Stimulated activated CD4-positive, alpha-beta T cell treated with anti-CD3 and anti-CD28 coated beads, Interleukin-15, amount 100 ng/mL, for 24 hours (primary cell): ENCODE data around the gene KDF1.
A peak's percentile ranks its signal among the peaks of the same experiment; 100 is the strongest.
"Not testable (repeated sequence)": the region's sequence is repeated elsewhere in the genome, so short reads cannot be mapped to it uniquely, and the experiment has no call there.

Experiments
- DNase-seq: peaks from one replicate; pipeline ENCODE4 v3.0.0-alpha.2; 2020

KDF1 gene

DNA sequence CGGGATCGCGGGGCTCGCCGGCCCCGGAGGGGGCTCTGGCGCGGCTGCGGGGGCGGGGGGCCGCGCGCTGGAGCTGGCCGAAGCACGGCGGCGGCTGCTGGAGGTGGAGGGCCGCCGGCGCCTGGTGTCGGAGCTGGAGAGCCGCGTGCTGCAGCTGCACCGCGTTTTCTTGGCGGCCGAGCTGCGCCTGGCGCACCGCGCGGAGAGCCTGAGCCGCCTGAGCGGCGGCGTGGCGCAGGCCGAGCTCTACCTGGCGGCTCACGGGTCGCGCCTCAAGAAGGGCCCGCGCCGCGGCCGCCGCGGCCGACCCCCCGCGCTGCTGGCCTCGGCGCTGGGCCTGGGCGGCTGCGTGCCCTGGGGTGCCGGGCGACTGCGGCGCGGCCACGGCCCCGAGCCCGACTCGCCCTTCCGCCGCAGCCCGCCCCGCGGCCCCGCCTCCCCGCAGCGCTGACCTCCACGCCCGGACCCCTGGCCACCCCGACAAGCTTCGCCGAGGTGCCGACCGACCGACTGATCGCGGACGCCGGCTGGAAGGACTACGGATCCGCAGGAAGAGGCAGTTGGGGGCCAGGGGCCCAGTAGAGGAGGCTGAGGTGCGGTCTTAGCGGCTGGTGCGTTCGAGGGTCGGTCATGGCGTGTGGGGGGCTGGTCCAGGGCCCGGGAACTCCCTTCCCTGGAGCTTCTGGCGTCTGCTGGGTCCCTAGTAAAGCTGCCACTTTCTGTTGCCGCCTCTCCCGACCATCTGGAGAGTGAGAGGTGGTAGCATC is 33.9 kb upstream of the KDF1 start:
- peak; percentile 50 for DNase-seq

DNA sequence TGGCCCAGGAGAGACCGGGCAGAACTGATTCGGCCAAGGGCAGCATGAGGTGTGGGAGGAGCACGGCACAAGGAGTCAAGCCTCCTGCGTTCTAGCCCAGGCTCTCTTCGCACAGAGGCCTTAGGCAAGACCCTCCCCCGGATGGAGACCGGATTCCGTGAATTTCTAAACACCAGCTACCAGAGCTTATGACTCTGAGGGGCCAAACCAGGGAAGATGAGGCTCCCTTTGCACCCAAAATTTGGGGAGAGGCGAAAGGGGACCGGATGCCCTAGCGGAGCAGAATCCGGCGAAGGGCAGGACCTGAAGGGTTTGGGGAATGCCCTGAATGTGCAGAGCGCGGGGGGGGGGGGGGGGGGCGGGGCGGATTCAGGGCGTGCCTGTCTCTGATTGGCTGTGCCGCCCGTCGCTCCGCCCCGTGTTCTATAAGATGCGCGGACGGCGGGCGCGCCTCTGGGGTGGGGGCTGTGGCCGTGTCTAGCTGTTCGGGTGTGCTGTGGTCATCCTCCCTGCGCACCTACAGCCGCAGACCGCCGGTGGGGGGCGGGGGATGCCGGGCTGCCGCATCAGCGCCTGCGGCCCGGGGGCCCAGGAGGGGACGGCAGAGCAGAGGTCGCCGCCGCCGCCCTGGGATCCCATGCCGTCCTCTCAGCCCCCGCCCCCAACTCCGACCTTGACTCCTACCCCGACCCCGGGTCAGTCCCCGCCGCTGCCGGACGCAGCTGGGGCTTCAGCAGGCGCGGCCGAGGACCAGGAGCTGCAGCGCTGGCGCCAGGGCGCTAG is 33.2 kb upstream of the KDF1 start, which contains the start of gene TRNP1:
TSS of gene TRNP1 (plus strand) at position 456 of the 783 bp plus-strand sequence. CDS start at position 551, 95 bp downstream.
- DNase-seq: peak; percentile 83

DNA sequence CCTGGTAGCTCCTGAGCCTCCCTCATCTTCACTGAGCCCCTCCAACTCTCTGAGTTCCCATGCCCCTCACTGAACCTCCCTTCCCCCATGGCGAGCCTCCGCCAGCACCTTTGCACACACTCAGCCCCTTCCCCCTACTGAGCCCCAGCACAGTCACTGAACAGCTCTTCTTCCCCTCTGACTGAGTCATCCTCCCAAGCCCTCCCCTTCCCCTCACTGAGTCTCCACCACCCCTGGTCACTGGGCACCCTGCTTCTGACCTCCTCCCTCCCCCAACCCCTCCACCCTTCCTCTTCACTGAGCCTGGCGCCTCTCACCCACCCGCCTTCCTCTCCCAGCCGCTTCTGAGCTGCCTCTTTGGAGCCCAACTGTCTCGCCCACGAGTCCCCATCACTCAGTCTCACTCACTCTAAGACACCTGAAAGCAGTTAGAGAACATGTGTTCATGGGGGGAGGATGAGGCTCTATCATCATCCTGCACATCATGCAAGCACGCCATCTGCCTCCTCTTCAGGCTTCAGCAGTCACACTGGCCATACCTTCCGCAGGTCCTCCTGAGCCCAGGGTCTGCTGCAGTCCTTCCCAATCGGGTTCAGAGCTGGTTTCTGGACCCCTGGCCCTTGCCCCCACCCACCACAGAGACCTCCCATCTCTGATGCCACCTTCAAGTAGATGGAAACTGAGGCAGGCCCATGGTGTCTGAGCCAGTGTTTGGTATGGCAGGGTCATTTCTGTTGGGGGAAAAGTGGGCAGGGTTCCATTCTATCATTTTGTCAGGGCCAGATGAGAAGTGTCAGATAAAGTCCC is 31.2 kb upstream of the KDF1 start:
- peak; percentile 20 for DNase-seq

DNA sequence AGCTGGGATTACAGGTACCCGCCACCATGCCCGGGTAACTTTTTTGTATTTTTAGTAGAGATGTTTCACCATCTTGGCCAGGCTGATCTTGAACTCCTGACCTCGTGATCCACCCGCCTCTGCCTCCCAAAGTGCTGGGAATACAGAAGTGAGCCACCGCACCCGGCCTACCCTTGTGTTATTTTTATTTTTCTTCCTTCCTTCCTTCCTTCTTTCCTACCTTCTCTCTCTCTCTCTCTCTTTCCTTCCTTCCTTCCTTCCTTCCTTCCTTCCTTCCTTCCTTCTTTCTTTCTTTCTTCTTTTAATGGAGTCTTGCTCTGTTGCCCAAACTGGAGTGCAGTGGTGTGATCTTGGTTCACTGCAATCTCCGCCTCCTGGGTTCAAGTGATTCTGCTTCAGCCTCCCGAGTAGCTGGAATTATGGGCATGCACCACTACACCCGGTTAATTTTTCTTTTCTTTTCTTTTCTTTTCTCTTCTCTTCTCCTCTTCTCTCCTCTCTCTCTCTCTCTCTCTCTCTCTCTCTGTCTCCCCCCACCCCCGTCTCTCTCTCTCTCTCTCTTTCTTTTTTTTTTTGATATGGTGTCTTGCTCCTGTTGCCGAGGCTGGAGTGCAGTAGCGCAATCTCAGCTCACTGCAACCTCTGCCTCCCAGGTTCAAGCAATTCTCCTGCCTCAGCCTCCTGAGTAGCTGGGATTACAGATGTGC is 29.3 kb upstream of the KDF1 start:
- not testable (repeated sequence) for DNase-seq

DNA sequence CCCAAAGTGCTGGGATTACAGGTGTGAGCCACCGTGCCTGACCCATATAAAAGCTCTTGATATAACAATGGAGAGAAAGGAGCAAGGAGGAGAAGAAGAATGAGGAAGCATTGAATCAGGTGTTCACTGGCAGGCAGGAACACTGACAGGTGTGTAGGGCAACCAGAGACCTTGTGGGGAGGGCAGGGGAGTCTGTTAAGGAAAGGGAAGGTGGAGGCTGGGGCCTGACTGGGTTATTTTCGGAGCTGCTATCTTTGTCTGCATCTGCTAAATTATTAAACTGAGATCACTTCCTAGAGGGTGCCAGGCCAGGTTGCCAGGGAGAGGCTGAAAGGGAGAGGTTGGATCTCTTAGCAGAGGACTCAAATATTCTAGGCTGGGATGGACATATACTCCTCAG is 26.4 kb upstream of the KDF1 start:
- no peak for DNase-seq

DNA sequence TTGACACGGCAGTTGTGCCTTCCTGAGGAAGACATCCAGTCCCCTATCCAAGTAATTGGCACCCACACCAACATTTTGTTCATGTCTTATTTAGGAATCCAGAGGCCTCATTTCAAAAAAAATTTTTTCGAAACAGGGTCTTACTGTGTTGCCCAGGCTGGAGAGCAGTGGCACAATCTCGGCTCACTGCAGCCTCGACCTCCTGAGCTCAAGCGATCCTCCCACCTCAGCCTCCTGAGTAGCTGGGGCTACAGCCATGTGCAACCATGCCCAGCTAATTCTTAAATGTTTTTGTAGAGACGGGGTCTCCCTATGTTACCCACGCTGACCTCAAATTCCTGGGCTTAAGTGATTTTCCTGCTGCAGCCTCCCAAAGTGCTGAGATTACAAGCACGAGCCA is 24.0 kb upstream of the KDF1 start:
- DNase-seq: no peak

DNA sequence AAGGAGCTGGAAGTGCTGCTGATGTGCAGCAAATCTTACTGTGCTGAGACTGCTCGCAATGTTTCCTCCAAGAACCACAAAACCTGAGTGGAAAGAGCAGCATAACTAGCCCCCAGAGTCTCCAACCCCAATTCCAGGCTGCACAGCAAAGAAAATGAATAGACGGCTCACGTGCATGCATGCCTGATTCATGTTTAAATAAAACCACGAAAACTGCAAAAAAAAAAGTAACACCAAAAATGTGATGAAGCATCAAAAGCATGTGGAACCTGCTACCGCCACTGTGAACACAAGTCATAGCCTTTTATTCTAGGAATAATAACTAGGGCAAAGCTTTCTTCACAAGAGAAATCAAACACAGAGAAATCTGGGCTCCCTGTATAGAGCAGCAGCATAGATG is 23.6 kb upstream of the KDF1 start:
- DNase-seq: no peak

DNA sequence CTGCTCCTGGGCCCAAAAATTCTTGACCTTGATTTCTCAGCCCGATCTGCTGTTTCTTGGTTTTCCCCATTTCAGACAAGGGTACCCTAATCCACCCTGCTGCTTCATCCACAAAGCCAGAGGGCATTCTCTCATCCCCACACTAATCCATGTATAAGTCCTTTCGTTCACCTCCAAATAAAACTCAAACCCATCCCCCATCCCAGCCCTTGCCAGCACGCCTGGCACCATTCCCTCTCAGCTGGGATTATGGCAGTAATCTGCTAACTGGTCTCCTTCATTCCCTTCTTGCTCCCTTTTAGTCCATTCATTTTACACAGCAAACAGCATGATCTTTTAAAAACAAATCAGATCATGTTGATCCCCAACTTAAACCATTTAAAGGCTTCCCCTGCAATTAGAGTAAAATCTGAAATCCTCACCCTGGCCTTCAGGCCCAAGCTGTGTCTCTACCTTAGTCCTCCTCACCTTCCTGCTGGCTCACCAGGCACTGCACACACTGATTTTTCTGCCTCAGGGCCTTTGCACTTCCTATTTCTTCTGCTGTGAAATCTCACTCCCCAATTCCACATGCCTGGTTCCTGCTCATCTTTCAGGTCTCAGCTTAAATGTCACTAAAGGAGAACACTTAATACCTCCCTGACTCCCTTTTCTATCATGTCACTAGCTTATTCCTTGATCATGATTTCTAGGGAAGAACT is 21.0 kb upstream of the KDF1 start:
- no peak for DNase-seq

DNA sequence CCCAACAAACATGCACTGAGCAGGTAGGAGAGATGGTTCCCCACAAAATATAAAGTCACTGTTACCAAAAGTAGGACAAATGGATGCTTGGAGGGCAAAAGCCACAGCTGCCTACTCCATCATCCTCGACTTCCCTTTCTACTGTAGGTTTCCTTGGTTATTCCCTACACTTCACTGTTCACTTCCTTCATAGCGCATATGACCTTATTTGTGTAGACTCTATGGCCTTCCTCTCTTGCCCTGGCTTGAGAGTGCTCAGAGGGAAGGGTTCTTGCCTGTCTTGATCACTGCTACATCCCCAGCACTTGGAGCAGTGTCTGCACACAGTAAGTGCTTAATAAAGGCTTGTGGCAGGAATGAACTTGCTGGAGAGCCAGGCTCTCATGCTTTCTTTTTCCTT is 18.6 kb upstream of the KDF1 start:
- no peak for DNase-seq

DNA sequence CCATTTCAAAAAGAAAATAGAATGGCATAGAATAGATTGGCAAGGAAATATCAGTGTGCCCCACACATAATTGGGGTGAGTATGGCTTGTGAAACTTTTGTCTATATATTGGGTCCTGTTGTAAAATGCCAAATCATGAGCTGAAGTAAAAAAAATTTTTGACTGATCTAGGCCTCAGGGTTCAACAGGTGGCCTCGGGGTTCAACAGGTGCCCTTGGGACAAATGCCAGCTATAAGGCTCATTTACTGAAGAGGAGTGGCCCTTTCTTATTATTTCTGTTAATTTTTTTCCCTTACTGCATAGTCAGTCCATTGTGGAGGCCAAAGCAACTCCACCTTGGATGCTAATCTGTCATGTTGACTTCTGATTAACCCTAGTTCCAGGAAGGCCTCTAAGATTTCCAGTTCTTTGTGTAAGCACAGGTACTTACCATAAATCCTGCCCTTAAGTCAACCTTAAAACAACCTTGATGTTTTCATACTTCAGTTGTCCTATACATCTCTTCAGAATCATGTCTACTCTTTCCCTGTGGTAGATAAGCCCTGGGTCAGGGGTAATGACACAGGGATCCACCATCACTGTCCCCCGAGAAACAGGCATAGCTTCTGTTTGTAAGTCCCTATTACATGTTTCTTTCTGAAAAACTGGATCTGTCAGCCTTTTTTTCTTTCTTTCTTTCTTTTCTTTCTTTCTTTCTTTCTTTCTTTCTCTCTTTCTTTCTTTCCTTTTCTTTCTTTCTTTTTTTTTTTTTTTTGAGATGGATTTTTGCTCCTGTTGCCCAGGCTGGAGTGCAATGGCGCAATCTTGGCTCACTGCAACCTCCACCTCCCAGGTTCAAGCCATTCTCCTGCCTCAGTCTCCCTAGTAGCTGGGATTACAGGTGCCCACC is 16.6 kb upstream of the KDF1 start:
- no peak for DNase-seq

DNA sequence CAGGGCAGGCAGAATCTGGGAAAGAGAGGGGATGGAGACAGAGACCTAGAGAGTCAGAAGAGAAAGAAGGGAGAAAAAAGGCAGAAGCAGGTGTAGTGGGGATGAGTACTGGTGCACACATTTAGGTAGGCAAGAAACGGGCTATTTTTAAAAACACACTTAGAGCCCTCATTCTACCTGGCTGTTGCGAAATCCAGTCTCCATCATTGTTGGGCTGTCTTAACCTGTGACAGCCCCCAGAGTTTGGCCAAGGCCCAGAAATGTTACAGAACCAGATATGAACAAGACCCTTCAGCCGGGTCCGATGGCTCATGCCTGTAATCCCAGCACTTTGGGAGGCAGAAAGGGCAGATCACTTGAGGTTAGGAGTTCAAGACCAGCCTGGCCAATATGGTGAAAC is 12.6 kb upstream of the KDF1 start:
- no peak for DNase-seq

DNA sequence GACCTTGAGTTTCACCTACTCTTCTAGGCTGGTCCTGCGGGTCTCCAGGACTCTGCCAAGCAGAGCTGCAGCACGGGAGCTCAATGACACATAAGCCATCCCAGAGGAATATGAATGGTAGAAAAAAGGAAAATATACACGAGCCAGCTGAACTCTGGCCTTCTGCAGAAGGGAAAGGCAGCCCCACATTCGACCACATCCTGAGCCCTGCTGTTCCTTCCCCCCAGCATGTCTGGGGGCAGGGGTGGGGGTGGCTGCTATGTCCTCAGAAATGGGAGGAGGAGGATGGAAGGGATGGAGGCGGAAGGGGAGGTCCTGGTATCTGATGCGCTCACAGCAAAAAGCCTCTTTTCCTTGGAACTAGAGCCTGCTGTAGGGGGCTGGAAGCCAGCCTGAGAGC is 12.1 kb upstream of the KDF1 start:
- no peak for DNase-seq

DNA sequence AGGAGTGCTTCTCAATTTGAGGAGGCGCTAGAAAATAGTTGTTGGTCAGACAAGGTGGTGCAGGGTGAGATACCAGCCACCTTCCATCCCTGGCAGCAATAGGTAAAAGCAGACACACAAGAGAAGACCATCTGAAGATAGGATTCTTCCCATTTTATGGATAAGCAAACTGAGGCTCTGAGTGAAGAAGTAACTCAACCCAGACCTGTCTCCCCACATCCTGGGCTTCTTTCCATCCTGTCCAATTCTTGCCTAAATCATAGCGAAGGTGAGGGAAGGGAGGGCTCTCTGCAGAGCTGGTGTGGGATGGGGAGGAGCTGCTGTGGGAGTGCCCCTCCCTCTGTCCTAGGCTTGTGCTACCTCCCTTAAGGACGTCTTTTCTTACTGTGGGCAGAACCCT is 11.3 kb upstream of the KDF1 start:
- DNase-seq: no peak

DNA sequence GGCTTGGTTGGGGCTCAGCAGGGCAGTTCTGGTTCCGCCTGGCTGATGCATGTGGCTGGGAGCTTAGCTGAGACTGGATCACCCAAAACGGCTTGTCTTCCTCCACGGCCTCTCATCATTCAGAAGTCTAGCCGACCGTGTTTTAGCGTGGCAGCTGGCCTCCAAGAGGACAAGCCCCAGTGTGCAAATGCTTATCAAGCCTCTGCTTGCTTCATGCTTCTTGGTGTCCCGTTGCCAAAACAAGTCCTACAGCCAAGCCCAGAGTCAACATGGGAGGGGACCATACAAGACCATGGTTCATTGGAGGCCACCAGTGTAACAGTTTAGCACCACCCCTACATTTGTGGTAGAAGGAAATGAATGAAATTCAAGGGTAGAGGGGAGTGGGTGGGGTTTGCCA is 10.5 kb upstream of the KDF1 start:
- no peak for DNase-seq

DNA sequence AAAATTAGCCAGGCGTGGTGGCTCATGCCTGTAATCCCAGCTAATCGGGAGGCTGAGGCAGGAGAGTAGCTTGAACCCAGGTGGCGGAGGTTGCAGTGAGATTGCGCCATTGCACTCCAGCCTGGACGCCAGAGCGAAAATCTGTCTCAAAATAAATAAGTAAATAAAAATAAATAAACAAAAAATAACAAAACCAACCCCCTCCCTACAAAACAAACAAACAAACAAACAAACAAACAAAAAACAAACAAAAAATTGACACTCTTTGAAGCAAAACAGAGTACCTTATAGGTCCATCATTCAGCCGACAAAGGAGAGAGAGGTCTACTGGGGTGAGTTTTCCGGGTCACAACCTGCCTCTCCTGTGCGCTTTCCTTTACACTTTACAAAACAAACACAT is 5.4 kb upstream of the KDF1 start:
- DNase-seq: no peak

DNA sequence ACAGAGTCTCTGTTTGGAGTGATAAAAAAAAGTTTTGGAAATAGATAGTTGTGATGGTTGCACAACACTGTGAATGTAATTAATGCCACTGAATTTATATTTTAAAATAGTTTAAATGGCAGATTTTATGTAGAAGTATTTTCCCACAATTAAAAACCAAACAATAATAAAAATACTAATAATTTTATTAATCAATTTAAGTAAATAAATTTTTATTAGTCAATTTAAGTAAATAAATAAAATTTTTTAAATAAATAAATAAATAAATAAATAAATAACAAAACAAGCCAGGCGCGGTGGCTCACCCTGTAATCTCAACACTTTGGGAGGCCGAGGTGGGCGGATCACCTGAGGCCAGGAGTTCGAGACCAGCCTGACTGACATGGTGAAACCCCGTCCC is 4.9 kb upstream of the KDF1 start:
- no peak for DNase-seq

DNA sequence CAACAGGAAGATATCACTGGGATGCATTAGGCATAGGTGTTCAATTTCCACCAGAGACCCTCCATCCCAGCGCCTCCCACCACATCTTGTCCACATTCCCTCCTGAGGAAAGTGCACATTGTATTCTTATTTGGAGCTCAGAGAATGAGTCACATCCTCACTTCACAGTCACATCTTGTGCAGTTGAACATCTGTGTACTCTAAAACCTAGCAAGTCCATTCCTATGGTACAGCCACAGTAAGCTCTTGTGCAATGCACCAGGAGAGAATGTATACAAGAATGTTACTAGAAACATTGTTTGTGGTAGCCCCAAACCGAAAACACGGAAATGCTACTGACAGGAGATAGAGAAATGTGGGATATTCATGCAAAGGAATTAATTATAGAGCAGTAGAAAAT is 1.6 kb upstream of the KDF1 start:
- DNase-seq: no peak

DNA sequence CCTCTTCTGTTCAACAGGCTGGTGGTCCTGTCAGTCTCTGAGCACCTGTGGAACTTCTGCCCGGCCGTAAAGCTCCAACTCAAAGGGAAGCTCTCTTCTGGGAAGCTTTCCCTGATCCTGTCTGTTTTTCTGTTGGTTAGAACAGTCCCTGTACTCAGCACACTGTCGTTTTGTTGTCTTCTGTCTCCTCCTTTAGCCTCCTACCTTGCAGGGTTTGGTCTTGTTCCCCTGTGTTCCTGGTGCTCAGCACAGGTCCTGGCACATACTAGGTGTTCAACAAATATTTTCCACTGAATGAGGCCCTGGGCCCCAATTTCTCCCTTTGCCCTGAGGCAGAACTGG is 328 bp upstream of the KDF1 start:
- DNase-seq: no peak

DNA sequence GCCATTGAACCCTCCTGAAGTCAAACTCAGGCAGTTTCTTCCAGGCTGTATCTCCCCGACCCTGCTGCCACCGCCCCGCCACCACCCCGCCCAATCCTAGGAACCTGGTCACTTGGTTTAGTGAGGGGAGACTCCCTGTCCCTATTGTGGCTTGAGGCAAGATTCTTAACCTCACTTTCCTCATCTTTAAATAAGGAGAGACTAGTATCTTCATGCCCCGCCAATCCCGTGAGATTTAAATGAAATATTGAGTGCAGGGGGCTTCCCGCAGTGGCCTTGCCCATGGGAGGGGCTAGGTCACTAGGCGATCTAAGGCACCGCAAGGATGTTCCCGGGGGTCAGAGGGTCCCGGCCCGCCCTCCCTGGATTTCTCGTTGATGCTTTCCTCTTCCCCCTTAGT is 998 bp downstream of the KDF1 start:
- DNase-seq: no peak

DNA sequence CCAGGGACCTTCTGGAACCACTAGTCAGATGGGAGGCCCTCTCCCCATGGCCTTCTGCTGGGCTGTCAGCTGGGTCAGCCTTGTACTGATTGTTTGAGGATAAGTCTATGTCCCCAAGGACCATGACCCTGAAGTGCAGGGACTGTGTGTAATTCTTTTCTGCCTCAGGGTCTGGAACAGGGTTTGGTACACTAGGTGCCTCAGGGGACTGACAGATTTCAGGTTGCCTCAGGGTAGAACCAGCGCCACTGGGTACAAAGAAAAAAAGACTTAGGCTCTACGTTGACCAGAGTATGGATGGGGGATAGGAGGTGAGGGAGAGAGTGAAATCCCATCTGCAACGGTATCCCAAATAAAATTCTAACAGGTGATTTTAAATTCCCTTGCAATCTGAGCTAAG is 3.0 kb downstream of the KDF1 start:
- DNase-seq: no peak

DNA sequence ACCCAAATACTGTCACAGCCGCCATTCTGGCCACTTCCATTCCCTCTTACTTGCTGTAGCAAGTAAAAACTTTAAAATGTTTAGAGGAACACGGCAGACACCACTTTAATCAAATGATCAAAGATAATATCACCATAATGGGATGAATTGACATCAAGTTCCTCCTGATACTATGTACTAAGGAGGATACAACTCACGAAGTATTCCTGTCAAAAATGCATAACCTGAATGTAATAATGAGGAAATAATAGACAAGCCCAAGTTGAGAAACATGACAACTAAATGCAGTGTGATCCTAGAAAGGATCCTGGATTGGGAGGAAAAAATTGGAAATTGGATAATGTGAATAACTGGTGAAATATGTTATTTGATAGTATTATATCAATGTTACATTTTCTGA is 3.9 kb downstream of the KDF1 start:
- no peak for DNase-seq
